Hepatocyte (in vitro differentiated cells): ENCODE results near the gene NEURL2. TPM values are rescaled to one million over a fixed set of nuclear protein-coding genes. Genes with fewer than 3 reads are reported as not detected.

Experiments
- DNase-seq: peaks from one replicate; pipeline ENCODE4 v3.0.0-alpha.2; 2016; ENCODE audit warnings: low spot score
- H2AFZ ChIP-seq: fragments of 200-600 bp; sonication (generic); 2 replicates; pipeline ENCODE4 v1.6.0; 2016; ENCODE audit warnings: antibody characterized with exemption, mild to moderate bottlenecking
- H3K27ac ChIP-seq: fragments of 200-600 bp; sonication (generic); 2 replicates; pipeline ENCODE4 v1.5.1; 2016; ENCODE audit warnings: mild to moderate bottlenecking
- H3K27me3 ChIP-seq: fragments of 200-600 bp; sonication (generic); 2 replicates; pipeline ENCODE4 v1.6.1; 2016
- H3K36me3 ChIP-seq: fragments of 200-600 bp; sonication (generic); replicated peaks from 2 replicates; pipeline ENCODE4 v1.5.1; 2016; ENCODE audit warnings: low read depth; ENCODE audit not compliant: insufficient read depth
- H3K4me1 ChIP-seq: fragments of 200-600 bp; sonication (generic); 2 replicates; pipeline ENCODE4 v1.5.1; 2016; ENCODE audit warnings: mild to moderate bottlenecking, moderate library complexity; ENCODE audit not compliant: insufficient read depth
- H3K4me2 ChIP-seq: fragments of 200-600 bp; sonication (generic); 2 replicates; pipeline ENCODE4 v1.6.0; 2016
- H3K4me3 ChIP-seq: fragments of 200-600 bp; sonication (generic); 2 replicates; pipeline ENCODE4 v1.5.1; 2016; ENCODE audit warnings: mild to moderate bottlenecking
- H3K79me2 ChIP-seq: fragments of 200-600 bp; sonication (generic); 2 replicates; pipeline ENCODE4 v1.6.0; 2017; ENCODE audit warnings: mild to moderate bottlenecking
- H3K9me2 ChIP-seq: fragments of 200-600 bp; sonication (generic); replicated peaks from 2 replicates; pipeline ENCODE4 v1.6.0; 2017; ENCODE audit warnings: mild to moderate bottlenecking; ENCODE audit not compliant: insufficient read depth
- H3K9me3 ChIP-seq: fragments of 200-600 bp; sonication (generic); 2 replicates; pipeline ENCODE4 v1.5.1; 2016; ENCODE audit warnings: low read depth, mild to moderate bottlenecking
- H4K20me1 ChIP-seq: fragments of 200-600 bp; sonication (generic); 2 replicates; pipeline ENCODE4 v1.6.0; 2016; ENCODE audit warnings: mild to moderate bottlenecking; ENCODE audit not compliant: insufficient read depth, poor library complexity, severe bottlenecking
- EZH2 ChIP-seq: fragments of 200-600 bp; sonication (generic); IDR thresholded peaks from 2 replicates; pipeline ENCODE4 v1.6.1; 2016; ENCODE audit warnings: antibody characterized with exemption, mild to moderate bottlenecking, borderline replicate concordance
- EZH2phosphoT487 ChIP-seq: fragments of 200-600 bp; sonication (generic); IDR thresholded peaks from one replicate; pipeline ENCODE4 v1.6.1; 2018; ENCODE audit warnings: antibody characterized with exemption, mild to moderate bottlenecking, low read depth, moderate library complexity; ENCODE audit not compliant: unreplicated experiment, severe bottlenecking
- WGBS: methylation state at CpG from one replicate; pipeline ENCODE4 v1.1.6; 2016; ENCODE audit warnings: low lambda C conversion rate; ENCODE audit errors: missing lambda C conversion rate; 5-methylcytosine and 5-hydroxymethylcytosine counted together
- polyA plus RNA-seq: library from polyadenylated mRNA; unstranded; fragments of >200 nt; fragmentation: Nextera tagmentation; extraction: Ambion mirVana; gene quantifications from 2 replicates; pipeline ENCODE4 v1.2.1, GENCODE V29; 2016
- total RNA-seq: library from RNA; depleted of rRNA; stranded (reverse); fragments of >200 nt; gene quantifications from 2 replicates; pipeline ENCODE4 v1.2.3, GENCODE V29; 2014
- TF ChIP-seq, protein P1 (sequence below): fragments of 200-600 bp; sonication (generic); IDR thresholded peaks from 2 replicates; pipeline ENCODE4 v1.5.1; 2016; ENCODE audit warnings: antibody characterized with exemption, mild to moderate bottlenecking; ENCODE audit not compliant: poor library complexity

The NEURL2 gene
- total and polyA plus RNA-seq, 2 experiments from 2014 or later, result 11.7 to 12.8 TPM

DNA sequence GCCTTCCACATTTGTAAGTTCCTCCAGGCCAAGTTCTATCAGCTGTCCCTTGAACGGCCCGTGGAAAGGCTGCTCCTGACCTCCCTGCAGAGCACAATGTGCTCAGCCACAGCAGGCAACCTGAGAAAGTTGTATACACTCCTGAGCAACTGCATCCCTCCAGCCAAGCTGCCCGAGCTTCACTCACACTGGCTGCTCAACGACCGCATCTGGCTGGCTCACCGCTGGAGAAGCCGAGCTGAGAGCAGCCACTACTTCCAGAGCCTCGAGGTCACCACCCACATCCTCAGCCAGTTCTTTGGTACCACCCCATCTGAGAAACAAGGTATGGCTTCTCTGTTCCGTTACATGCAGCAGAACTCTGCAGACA lies 7.9 kb downstream of the NEURL2 start:
- 93% methylated on average over 9 of the region's 9 CpGs for WGBS
- TF ChIP-seq EZH2, result no peak
- TF ChIP-seq, protein P1, sequence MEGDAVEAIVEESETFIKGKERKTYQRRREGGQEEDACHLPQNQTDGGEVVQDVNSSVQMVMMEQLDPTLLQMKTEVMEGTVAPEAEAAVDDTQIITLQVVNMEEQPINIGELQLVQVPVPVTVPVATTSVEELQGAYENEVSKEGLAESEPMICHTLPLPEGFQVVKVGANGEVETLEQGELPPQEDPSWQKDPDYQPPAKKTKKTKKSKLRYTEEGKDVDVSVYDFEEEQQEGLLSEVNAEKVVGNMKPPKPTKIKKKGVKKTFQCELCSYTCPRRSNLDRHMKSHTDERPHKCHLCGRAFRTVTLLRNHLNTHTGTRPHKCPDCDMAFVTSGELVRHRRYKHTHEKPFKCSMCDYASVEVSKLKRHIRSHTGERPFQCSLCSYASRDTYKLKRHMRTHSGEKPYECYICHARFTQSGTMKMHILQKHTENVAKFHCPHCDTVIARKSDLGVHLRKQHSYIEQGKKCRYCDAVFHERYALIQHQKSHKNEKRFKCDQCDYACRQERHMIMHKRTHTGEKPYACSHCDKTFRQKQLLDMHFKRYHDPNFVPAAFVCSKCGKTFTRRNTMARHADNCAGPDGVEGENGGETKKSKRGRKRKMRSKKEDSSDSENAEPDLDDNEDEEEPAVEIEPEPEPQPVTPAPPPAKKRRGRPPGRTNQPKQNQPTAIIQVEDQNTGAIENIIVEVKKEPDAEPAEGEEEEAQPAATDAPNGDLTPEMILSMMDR, result no peak
- no peak for TF ChIP-seq EZH2phosphoT487
- no peaks in the 10 kb centered on the region for H3K36me3 ChIP-seq

DNA sequence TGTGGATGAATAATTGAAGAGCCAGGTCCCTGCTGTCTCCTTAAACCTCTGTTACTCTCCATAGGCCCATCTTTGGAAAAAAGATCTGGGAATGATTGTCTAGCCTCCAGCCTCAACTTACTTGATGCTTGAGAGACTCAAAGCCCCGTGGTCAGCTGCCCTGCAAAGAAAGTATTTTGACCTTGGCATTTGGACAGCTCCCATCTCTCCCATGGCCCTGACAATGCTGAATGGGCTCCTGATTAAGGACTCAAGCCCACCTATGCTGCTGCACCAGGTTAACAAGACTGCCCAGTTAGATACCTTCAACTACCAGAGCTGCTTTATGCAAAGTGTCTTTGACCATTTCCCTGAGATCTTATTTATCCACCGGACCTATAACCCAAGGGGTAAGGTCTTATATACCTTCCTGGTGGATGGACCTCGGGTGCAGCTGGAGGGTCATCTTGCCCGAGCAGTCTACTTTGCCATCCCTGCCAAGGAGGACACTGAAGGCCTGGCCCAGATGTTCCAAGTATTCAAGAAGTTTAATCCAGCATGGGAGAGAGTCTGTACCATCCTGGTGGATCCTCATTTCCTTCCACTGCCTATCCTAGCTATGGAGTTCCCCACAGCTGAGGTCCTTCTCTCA lies 8.4 kb downstream of the NEURL2 start:
- Histone ChIP-seq H3K79me2 (peaks cover 16% of the 10 kb centered on the region), H3K4me2 (peak overlapping the region; percentile 75), H3K9me2 (no peaks in the 10 kb centered on the region), H3K4me1 (peaks cover 20% of the 10 kb centered on the region), H3K27me3 (no peaks in the 10 kb centered on the region), H3K36me3 (no peaks in the 10 kb centered on the region), H3K9me3 (no peaks in the 10 kb centered on the region), H2AFZ (no peak overlapping the region), H3K4me3 (no peak overlapping the region), H4K20me1 (no peaks in the 10 kb centered on the region), H3K27ac (no peak overlapping the region)
- WGBS, result 93% methylated on average over 4 of the region's 4 CpGs
- TF ChIP-seq, protein P1, result no peak
- TF ChIP-seq EZH2phosphoT487, result no peak
- DNase-seq, result no peak

More for the DNA sequence above, 7.9 kb downstream of the NEURL2 start:
- no peak overlapping the region for H3K4me3 ChIP-seq
- H3K27ac ChIP-seq, result no peak overlapping the region
- H3K4me2 ChIP-seq, result no peak overlapping the region
- H3K79me2 ChIP-seq, result peaks cover 16% of the 10 kb centered on the region
- H3K9me3 ChIP-seq, result no peaks in the 10 kb centered on the region
- no peak overlapping the region for H2AFZ ChIP-seq
- no peaks in the 10 kb centered on the region for H3K27me3 ChIP-seq
- no peaks in the 10 kb centered on the region for H4K20me1 ChIP-seq
- H3K9me2 ChIP-seq, result no peaks in the 10 kb centered on the region
- DNase-seq, result no peak
- peaks cover 20% of the 10 kb centered on the region for H3K4me1 ChIP-seq

DNA sequence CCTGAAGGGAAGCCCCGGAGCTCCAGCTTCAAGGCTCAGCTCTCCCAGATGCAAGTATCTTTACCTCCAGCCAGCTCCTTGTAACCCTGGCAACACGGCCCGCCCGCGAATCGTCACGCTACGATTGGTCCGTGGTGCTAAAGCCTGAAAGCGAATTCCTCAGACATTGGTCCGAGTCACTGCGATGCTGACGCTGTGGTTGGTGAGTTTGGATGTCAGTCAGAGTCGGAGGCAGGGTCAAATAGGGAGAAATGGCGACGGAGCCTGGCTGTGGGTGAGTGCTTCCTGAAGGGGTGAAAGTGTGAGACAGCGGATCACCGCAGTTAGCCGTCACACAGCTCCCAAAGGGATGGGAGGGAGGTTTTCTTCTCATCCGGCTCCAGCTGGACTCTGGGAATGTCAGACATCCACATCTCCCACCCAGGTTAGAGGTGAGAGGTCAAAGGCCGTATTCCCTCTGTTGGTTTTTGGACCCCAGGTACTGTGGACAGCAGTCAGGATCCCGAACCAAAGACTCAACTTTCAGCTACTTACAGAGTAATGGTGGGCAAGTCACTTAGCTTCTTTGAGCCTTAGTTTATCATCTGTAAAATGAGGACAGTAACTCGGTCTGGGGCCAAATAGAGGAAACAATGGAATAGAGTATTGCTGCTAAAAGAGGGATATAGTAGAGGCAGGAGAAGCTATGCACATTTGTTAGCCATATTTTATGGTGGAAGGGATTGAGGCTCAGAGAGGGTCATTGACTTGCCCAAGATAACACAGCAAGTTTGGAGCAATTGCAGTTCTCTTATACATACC lies 9.8 kb downstream of the NEURL2 start, which contains the start of gene ZSWIM1:
Gene ZSWIM1, plus strand, starts transcription at position 240 of the 801 bp plus-strand sequence. CDS start 1,366 bp downstream, outside the sequence.
- no peaks in the 10 kb centered on the region for H3K9me2 ChIP-seq
- H3K4me3 ChIP-seq, result peak within 1 kb of the TSS; percentile 36
- no peaks in the 10 kb centered on the region for H3K36me3 ChIP-seq
- DNase-seq, result peak; percentile 98
- whole genome bisulfite sequencing, result 2% methylated on average over 23 of the region's 23 CpGs
- peak within 1 kb of the TSS; percentile 75 for H3K4me2 ChIP-seq
- H3K27ac ChIP-seq, result peak within 1 kb of the TSS; percentile 77
- H4K20me1 ChIP-seq, result no peaks in the 10 kb centered on the region
- no peaks in the 10 kb centered on the region for H3K27me3 ChIP-seq
- no peaks in the 10 kb centered on the region for H3K9me3 ChIP-seq
- H3K79me2 ChIP-seq, result peaks cover 16% of the 10 kb centered on the region
- peaks cover 20% of the 10 kb centered on the region for H3K4me1 ChIP-seq
- H2AFZ ChIP-seq, result peak within 1 kb of the TSS; percentile 30
- TF ChIP-seq EZH2phosphoT487, result no peak
- TF ChIP-seq EZH2, result no peak
- TF ChIP-seq, protein P1, result no peak
